DOHH2 (cell line): ENCODE data around the gene KCTD13.
"Not testable (repeated sequence)": the region's sequence is repeated elsewhere in the genome, so short reads cannot be mapped to it uniquely, and the experiment has no call there.

Experiments used
- H3F3A ChIP-seq: fragments of 200-600 bp; sonication (generic), shearing (Covaris generic); 2 replicates; pipeline ENCODE4 v1.6.0; 2016; ENCODE audit warnings: antibody characterized with exemption, mild to moderate bottlenecking; ENCODE audit not compliant: control insufficient read depth, insufficient read depth
- H3K27ac ChIP-seq: fragments of 200-600 bp; sonication (generic); 2 replicates; pipeline ENCODE4 v1.5.1; 2014; ENCODE audit warnings: low read depth, mild to moderate bottlenecking, low read length, moderate library complexity
- H3K27me3 ChIP-seq: fragments of 200-600 bp; sonication (generic); 2 replicates; pipeline ENCODE4 v1.6.1; 2014; ENCODE audit warnings: mild to moderate bottlenecking, low read length, mixed read lengths; ENCODE audit not compliant: control insufficient read depth
- H3K36me3 ChIP-seq: fragments of 200-600 bp; sonication (generic); 2 replicates; pipeline ENCODE4 v1.6.1; 2014; ENCODE audit warnings: mild to moderate bottlenecking, low read length, moderate library complexity, mixed read lengths; ENCODE audit not compliant: control insufficient read depth
- H3K4me1 ChIP-seq: fragments of 200-600 bp; sonication (generic); 2 replicates; pipeline ENCODE4 v1.6.1; 2014; ENCODE audit warnings: mild to moderate bottlenecking, low read length, mixed read lengths; ENCODE audit not compliant: control insufficient read depth
- H3K4me2 ChIP-seq: fragments of 200-600 bp; sonication (generic); 2 replicates; pipeline ENCODE4 v1.6.0; 2014; ENCODE audit warnings: mild to moderate bottlenecking, low read length, moderate library complexity
- H3K4me3 ChIP-seq: fragments of 200-600 bp; sonication (generic); 2 replicates; pipeline ENCODE4 v1.5.1; 2014; ENCODE audit warnings: mild to moderate bottlenecking, low read length, mixed read lengths
- H3K79me2 ChIP-seq: fragments of 200-600 bp; sonication (generic); 2 replicates; pipeline ENCODE4 v1.6.1; 2014; ENCODE audit warnings: mild to moderate bottlenecking, low read length, mixed read lengths; ENCODE audit not compliant: control insufficient read depth
- H3K9me2 ChIP-seq: fragments of 200-600 bp; sonication (generic); replicated peaks from 2 replicates; pipeline ENCODE4 v1.6.1; 2014; ENCODE audit warnings: mild to moderate bottlenecking, low read length, mixed read lengths; ENCODE audit not compliant: control insufficient read depth
- H3K9me3 ChIP-seq: fragments of 200-600 bp; sonication (generic); 2 replicates; pipeline ENCODE4 v1.6.1; 2014; ENCODE audit warnings: antibody characterized with exemption, low read length, mixed read lengths; ENCODE audit not compliant: control insufficient read depth, insufficient read depth
- H4K20me1 ChIP-seq: fragments of 200-600 bp; sonication (generic); 2 replicates; pipeline ENCODE4 v1.6.0; 2014; ENCODE audit warnings: low read depth, mild to moderate bottlenecking, antibody characterized with exemption, low read length, moderate library complexity; ENCODE audit not compliant: control insufficient read depth, insufficient read depth
- EZH2phosphoT487 ChIP-seq: fragments of 200-600 bp; sonication (generic); IDR thresholded peaks from 2 replicates; pipeline ENCODE4 v1.6.1; 2017; ENCODE audit warnings: borderline replicate concordance, mild to moderate bottlenecking, antibody characterized with exemption, low read length, moderate library complexity, mixed read lengths
- TF ChIP-seq, protein P1 (sequence below): fragments of 200-600 bp; sonication (generic); IDR thresholded peaks from one replicate; pipeline ENCODE4 v1.5.1; 2014; ENCODE audit warnings: antibody characterized with exemption, mild to moderate bottlenecking, low read depth, low read length; ENCODE audit not compliant: poor library complexity, severe bottlenecking

Gene KCTD13

DNA sequence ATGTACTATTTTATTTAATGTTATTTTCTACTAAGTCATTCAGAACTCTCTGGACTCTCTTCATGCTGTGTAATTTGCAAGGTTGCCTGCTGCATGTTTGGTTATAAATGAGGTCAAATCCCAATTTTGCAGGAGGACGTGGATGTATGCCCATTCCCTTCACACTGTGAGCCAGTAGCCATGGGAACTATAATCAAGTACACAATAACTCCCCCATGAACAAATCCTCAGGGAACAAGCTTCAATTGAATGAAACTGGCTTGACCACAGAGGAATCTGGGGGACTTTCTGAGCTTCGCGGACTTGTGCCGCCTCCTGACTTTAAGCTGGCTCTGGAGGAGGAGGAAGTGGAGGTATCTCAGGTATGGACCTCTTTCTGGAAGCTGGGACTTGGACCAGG, 14.6 kb upstream of the KCTD13 start:
- H4K20me1 ChIP-seq = no peaks in the 10 kb centered on the region
- H3K36me3 ChIP-seq = no peaks in the 10 kb centered on the region
- no peaks in the 10 kb centered on the region; the same call in 1 of the 2 replicates for H3K79me2 ChIP-seq
- peaks cover 22% of the 10 kb centered on the region for H3K4me1 ChIP-seq
- no peak overlapping the region for H3K4me2 ChIP-seq
- no peaks in the 10 kb centered on the region for H3F3A ChIP-seq
- TF ChIP-seq, protein P1, sequence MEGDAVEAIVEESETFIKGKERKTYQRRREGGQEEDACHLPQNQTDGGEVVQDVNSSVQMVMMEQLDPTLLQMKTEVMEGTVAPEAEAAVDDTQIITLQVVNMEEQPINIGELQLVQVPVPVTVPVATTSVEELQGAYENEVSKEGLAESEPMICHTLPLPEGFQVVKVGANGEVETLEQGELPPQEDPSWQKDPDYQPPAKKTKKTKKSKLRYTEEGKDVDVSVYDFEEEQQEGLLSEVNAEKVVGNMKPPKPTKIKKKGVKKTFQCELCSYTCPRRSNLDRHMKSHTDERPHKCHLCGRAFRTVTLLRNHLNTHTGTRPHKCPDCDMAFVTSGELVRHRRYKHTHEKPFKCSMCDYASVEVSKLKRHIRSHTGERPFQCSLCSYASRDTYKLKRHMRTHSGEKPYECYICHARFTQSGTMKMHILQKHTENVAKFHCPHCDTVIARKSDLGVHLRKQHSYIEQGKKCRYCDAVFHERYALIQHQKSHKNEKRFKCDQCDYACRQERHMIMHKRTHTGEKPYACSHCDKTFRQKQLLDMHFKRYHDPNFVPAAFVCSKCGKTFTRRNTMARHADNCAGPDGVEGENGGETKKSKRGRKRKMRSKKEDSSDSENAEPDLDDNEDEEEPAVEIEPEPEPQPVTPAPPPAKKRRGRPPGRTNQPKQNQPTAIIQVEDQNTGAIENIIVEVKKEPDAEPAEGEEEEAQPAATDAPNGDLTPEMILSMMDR = no peak
- TF ChIP-seq EZH2phosphoT487 = no peak
- H3K27ac ChIP-seq = no peak overlapping the region
- no peak overlapping the region for H3K4me3 ChIP-seq
- H3K27me3 ChIP-seq = 0 out of 2 replicates have a peak, but pooled peaks cover 2% of the 10 kb centered on the region
- no peaks in the 10 kb centered on the region for H3K9me3 ChIP-seq
- H3K9me2 ChIP-seq = no peaks in the 10 kb centered on the region

DNA sequence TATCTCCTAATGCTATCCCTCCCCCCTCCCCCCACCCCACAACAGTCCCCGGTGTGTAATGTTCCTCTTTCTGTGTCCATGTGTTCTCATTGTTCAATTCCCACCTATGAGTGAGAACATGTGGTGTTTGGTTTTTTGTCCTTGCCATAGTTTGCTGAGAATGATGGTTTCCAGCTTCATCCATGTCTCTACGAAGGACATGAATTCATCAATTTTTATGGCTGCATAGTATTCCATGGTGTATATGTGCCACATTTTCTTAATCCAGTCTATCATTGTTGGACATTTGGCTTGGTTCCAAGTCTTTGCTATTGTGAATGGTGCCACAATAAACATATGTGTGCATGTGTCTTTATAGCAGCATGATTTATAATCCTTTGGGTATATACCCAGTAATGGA, 5.7 kb upstream of the KCTD13 start:
- not testable (repeated sequence) for H3K27me3 ChIP-seq, H3K27ac ChIP-seq, H3K4me1 ChIP-seq, H4K20me1 ChIP-seq, H3K9me2 ChIP-seq, H3K4me2 ChIP-seq, H3F3A ChIP-seq, H3K36me3 ChIP-seq, H3K4me3 ChIP-seq, H3K79me2 ChIP-seq, H3K9me3 ChIP-seq

DNA sequence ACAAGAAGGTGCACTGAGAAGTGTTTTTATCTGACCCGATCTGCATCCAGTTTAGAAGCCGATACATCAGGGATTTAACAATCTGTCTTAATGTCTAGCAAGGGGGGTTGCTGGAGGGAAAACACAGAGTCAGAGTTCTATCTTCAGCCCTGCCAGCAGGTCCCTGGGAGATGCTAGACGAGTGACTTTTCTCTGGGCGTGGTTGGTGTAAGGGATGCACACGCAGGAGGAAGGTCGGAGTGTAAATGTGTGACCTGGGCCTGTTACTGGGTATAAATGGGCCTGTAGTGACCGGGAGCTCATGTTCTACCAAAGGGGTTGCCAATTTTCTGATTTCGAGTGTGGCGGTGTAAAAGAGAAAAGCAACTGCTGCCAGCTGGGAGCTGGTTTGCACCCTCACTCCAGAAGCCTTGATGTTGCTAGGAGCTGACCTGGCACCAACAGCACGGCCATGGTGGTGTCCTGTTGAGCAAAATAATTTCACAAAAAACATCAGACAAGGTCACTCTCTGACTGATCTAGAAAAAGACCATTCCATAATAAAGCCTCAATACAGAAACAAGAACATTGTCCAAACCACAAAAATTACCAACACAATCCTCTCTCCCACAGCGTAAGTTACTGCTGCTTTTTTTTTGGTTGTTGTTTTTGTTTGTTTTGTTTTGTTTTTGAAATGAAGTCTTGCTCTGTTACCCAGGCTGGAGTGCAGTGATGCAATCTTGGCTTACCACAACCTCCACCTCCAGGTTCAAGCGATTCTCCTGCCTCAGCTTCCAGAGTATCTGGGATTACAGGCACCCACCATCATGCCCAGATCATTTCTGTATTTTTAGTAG, 1.3 kb upstream of the KCTD13 start:
- peaks cover 4% of the 10 kb centered on the region; the same call in 1 of the 2 replicates for H4K20me1 ChIP-seq
- 0 out of 2 replicates have a peak, but pooled peaks cover 3% of the 10 kb centered on the region for H3F3A ChIP-seq
- H3K4me1 ChIP-seq = peaks cover 23% of the 10 kb centered on the region
- no peaks in the 10 kb centered on the region for H3K9me3 ChIP-seq
- no peaks in the 10 kb centered on the region for H3K9me2 ChIP-seq
- no peak overlapping the region for H3K27ac ChIP-seq
- H3K79me2 ChIP-seq = peaks cover 30% of the 10 kb centered on the region
- peak overlapping the region; percentile 96 for H3K4me2 ChIP-seq
- H3K4me3 ChIP-seq = peak overlapping the region; percentile 98
- H3K36me3 ChIP-seq = peaks cover 19% of the 10 kb centered on the region
- no peaks in the 10 kb centered on the region for H3K27me3 ChIP-seq
- TF ChIP-seq EZH2phosphoT487 = no peak
- TF ChIP-seq, protein P1 = no peak

DNA sequence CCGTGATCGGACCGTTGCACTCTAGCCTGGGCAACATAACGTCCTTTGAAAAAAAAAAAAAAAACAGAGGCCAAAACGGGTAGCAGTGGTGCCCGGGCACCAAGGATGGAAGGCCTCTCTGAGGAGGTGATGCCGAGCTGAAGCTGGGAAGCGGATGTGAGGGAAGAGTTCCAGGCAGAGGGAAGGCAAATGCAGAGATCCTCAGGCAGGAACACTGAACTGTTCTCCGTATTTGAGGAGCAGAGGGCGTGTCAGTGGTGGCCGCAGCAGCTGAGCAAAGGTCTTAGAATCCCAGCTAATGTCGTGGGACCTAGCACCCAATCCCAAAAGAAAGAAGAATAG, 656 bp upstream of the KCTD13 start:
- Histone ChIP-seq H4K20me1 (peaks cover 4% of the 10 kb centered on the region; the same call in 1 of the 2 replicates), H3K79me2 (peaks cover 30% of the 10 kb centered on the region), H3K4me3 (peak overlapping the region; percentile 98), H3K9me2 (no peaks in the 10 kb centered on the region), H3F3A (0 out of 2 replicates have a peak, but pooled peaks cover 3% of the 10 kb centered on the region), H3K9me3 (no peaks in the 10 kb centered on the region), H3K27ac (peak overlapping the region; percentile 63), H3K4me2 (peak overlapping the region; percentile 96), H3K27me3 (no peaks in the 10 kb centered on the region), H3K36me3 (peaks cover 21% of the 10 kb centered on the region), H3K4me1 (peaks cover 23% of the 10 kb centered on the region)
- no peak for TF ChIP-seq EZH2phosphoT487
- TF ChIP-seq, protein P1 = no peak
